Caco-2 (cell line): Measurements from ENCODE around the gene TPM1. TPM values are rescaled to one million over a fixed set of nuclear protein-coding genes. Genes with fewer than 3 reads are reported as not detected.

Experiments
- BruUV-seq: library from RNA; stranded (reverse); fragments of 400-500 nt; replicated peaks from 2 replicates; lab custom pipeline; 2021; lab: Mats Ljungman, UMichigan
- CTCF ChIA-PET: fragments of 300-600 bp; sonication (Branson Sonifier 250); formaldehyde crosslinking; loops from one replicate; lab custom pipeline; 2022; ENCODE audit warnings: antibody characterized with exemption; lab: Charles Lee
- POLR2A ChIA-PET: fragments of 300-600 bp; sonication (Branson Sonifier 250); formaldehyde crosslinking; loops from one replicate; lab custom pipeline; 2022; ENCODE audit warnings: antibody characterized with exemption; lab: Charles Lee
- DNase-seq, 2 experiments: peaks; one replicate each; pipeline versions ENCODE4 v3.0.0 to v3.0.0-alpha.2; 2020 to 2022
- H3K27me3 ChIP-seq: replicated peaks from 2 replicates; pipeline ENCODE4 v1.6.0; 2011; ENCODE audit warnings: low read length; ENCODE audit not compliant: control insufficient read depth, insufficient read depth
- H3K36me3 ChIP-seq: 2 replicates; pipeline ENCODE4 v1.5.1; 2011; ENCODE audit warnings: low read length; ENCODE audit not compliant: control insufficient read depth, insufficient read depth
- H3K4me1 ChIP-seq: fragments of 250-450 bp; sonication (Bioruptor Pico); 2 replicates; pipeline ENCODE4 v1.5.1; 2020; ENCODE audit warnings: mild to moderate bottlenecking
- H3K4me3 ChIP-seq: 2 replicates; pipeline ENCODE4 v1.5.1; 2011; ENCODE audit warnings: low read depth, mild to moderate bottlenecking, control low read depth, low read length
- H3K9me3 ChIP-seq: fragments of 250-450 bp; sonication (Bioruptor Pico); 2 replicates; pipeline ENCODE4 v1.5.1; 2020; ENCODE audit warnings: mild to moderate bottlenecking, moderate library complexity
- H3K27ac Mint-ChIP-seq: one replicate; pipeline ENCODE4 v1.8.0; 2022; ENCODE audit warnings: mixed read lengths; ENCODE audit not compliant: unreplicated experiment
- H3K27me3 Mint-ChIP-seq: one replicate; pipeline ENCODE4 v1.8.0; 2022; ENCODE audit warnings: mixed read lengths; ENCODE audit not compliant: insufficient read depth, unreplicated experiment
- H3K36me3 Mint-ChIP-seq: one replicate; pipeline ENCODE4 v1.8.0; 2022; ENCODE audit warnings: mild to moderate bottlenecking, mixed read lengths; ENCODE audit not compliant: insufficient read depth, unreplicated experiment
- H3K4me1 Mint-ChIP-seq: one replicate; pipeline ENCODE4 v1.8.0; 2022; ENCODE audit warnings: low read depth, mixed read lengths; ENCODE audit not compliant: unreplicated experiment
- H3K4me3 Mint-ChIP-seq: one replicate; pipeline ENCODE4 v1.8.0; 2022; ENCODE audit warnings: mild to moderate bottlenecking, moderate library complexity, mixed read lengths; ENCODE audit not compliant: unreplicated experiment
- H3K9me3 Mint-ChIP-seq: one replicate; pipeline ENCODE4 v1.8.0; 2022; ENCODE audit warnings: mixed read lengths; ENCODE audit not compliant: unreplicated experiment
- intact Hi-C: fragments of 100-400 bp; cut with micrococcal nuclease; formaldehyde crosslinking; loops from one replicate; pipeline ENCODE4 v1.10.0; 2022; ENCODE audit not compliant: unreplicated experiment
- total RNA-seq: library from RNA; stranded (reverse); gene quantifications from 2 replicates; pipeline ENCODE4 v1.2.3, GENCODE V29; 2022
- TF ChIP-seq, protein P1 (sequence below), 2 experiments: fragments of 200-600 bp in 1 of 2; IDR thresholded peaks; 1 replicate in 1 of 2; 2 replicates in 1 of 2; pipeline versions ENCODE4 v1.5.1 to v1.8.0; 2011 to 2022; ENCODE audit warnings: antibody characterized with exemption in 1 of 2, control low read depth in 1 of 2, inconsistent platforms in 1 of 2, low read depth in 1 of 2, low read length in 1 of 2, mild to moderate bottlenecking in 1 of 2, moderate library complexity in 1 of 2; ENCODE audit not compliant: insufficient read depth in 1 of 2, severe bottlenecking in 1 of 2, unreplicated experiment in 1 of 2

TPM1 gene
- total RNA-seq, 1 experiment from 2014 or later: 193 TPM

DNA sequence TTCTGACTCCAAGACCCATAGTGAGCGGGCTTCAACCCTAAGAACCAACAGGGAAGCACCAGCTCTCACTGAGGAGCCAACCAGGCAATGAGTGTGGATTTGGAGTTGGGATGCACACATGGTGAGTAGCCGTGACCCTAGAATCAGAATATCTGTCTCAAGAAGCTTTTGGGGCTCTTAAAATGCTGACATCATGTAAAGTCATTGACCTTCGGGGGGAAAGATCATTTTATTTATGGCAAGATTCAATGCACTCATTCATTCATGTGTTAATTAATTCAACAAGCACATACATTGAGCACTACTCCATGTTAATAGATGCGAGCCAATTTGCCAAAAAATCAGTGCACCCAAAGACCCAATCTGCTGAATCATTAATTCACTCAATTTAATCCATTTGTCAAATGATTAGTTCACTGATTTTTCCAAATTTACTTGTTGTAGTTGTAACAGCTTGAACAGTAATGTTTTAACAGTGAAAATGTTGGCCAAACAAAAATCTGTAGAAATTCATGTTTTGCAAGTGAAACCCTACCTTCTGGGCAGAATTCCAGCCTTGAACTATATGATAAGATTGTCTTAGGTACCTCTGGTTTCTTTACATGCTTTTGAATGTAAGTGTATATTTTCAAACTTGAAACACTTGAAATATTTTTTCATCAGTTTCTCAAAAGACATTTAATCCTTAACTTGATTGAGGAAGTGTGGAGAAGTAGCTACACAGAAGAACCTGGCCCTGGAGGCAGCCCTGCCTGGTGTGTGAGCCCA lies 49.3 kb downstream of the TPM1 start:
- intact Hi-C loops: loop anchor here (2.0 to 10.0 kb wide), 2 partner anchors 17 to 247 kb away; no protein-coding TSS in a partner anchor
- Mint-ChIP-seq H3K27me3 (no peaks in the 10 kb centered on the region), H3K4me1 (peaks cover 15% of the 10 kb centered on the region), H3K36me3 (no peaks in the 10 kb centered on the region), H3K27ac (no peak overlapping the region), H3K4me3 (no peak overlapping the region), H3K9me3 (no peaks in the 10 kb centered on the region)
- Histone ChIP-seq H3K27me3 (no peaks in the 10 kb centered on the region), H3K4me3 (no peak overlapping the region), H3K36me3 (no peaks in the 10 kb centered on the region), H3K9me3 (no peaks in the 10 kb centered on the region), H3K4me1 (peaks cover 6% of the 10 kb centered on the region)
- ChIA-PET CTCF (interaction anchor here (1.7 kb wide), 1 partner anchor 44 kb away, joined by 17 read pairs; no protein-coding TSS in a partner anchor), POLR2A (no interaction called here)
- DNase-seq: no peak
- TF ChIP-seq, protein P1, sequence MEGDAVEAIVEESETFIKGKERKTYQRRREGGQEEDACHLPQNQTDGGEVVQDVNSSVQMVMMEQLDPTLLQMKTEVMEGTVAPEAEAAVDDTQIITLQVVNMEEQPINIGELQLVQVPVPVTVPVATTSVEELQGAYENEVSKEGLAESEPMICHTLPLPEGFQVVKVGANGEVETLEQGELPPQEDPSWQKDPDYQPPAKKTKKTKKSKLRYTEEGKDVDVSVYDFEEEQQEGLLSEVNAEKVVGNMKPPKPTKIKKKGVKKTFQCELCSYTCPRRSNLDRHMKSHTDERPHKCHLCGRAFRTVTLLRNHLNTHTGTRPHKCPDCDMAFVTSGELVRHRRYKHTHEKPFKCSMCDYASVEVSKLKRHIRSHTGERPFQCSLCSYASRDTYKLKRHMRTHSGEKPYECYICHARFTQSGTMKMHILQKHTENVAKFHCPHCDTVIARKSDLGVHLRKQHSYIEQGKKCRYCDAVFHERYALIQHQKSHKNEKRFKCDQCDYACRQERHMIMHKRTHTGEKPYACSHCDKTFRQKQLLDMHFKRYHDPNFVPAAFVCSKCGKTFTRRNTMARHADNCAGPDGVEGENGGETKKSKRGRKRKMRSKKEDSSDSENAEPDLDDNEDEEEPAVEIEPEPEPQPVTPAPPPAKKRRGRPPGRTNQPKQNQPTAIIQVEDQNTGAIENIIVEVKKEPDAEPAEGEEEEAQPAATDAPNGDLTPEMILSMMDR (IDR thresholded peaks at IDR 0.05; ENCODE audit: insufficient read depth in 1 of 2, low read depth in 1 of 2, low read length in 1 of 2, severe bottlenecking in 1 of 2, unreplicated experiment in 1 of 2): no peak
- no TSS peak for BruUV-seq

DNA sequence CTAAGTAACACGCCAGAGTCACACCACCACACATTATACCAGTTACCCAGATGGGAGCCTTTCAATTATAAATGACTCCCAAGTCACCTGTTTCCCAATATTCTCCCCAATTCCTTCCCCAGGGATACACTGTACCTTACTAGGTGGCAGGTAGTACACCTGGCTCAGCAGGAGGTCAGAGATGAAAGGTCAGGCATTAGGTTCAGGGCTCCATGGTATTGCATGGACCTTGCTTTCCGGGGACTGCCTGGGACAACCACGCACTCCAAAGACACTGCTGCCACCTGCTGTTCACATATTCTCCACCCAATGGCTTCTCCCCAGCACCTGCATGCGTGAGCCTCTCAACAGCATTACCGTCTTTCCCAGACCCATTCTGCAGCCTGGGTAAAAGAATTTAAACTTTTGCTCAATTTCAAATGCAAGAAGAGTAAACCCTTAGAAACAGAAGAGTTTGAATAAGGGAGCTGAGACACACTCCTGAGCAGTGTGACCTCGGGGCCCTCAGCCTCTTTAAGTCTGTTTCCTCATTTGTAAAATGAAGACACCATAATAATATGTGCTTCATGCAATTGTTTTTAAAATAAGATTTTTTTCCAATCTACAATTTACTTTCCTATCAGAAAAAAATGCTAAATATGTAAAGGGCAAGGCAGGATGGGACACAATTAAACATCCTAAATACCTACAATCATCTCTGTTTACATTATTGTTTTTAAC lies 51.1 kb downstream of the TPM1 start:
- Mint-ChIP-seq H3K36me3 (no peaks in the 10 kb centered on the region), H3K27me3 (no peaks in the 10 kb centered on the region), H3K9me3 (no peaks in the 10 kb centered on the region), H3K27ac (no peak overlapping the region), H3K4me3 (no peak overlapping the region), H3K4me1 (peaks cover 15% of the 10 kb centered on the region)
- TF ChIP-seq, protein P1 (IDR thresholded peaks at IDR 0.05; ENCODE audit: insufficient read depth in 1 of 2, low read depth in 1 of 2, low read length in 1 of 2, severe bottlenecking in 1 of 2, unreplicated experiment in 1 of 2): peak; percentile 77 to 82
- no peaks in the 10 kb centered on the region for H3K36me3 ChIP-seq
- intact Hi-C loops: loop anchor here (1.0 to 10.0 kb wide), 4 partner anchors 19 to 311 kb away; no protein-coding TSS in a partner anchor
- peaks cover 6% of the 10 kb centered on the region for H3K4me1 ChIP-seq
- DNase-seq: peak; percentile 86 to 88
- CTCF ChIA-PET: interaction anchor here (0.6 to 1.7 kb wide), 4 partner anchors 46 to 309 kb away, joined by 3 to 17 read pairs (median 6); no protein-coding TSS in a partner anchor
- POLR2A ChIA-PET: interaction anchor here (0.7 to 2.1 kb wide), 2 partner anchors 46 to 249 kb away, joined by 4 to 9 read pairs; no protein-coding TSS in a partner anchor
- H3K4me3 ChIP-seq: no peak overlapping the region
- no peaks in the 10 kb centered on the region for H3K9me3 ChIP-seq
- BruUV-seq: no TSS peak
- H3K27me3 ChIP-seq: no peaks in the 10 kb centered on the region

DNA sequence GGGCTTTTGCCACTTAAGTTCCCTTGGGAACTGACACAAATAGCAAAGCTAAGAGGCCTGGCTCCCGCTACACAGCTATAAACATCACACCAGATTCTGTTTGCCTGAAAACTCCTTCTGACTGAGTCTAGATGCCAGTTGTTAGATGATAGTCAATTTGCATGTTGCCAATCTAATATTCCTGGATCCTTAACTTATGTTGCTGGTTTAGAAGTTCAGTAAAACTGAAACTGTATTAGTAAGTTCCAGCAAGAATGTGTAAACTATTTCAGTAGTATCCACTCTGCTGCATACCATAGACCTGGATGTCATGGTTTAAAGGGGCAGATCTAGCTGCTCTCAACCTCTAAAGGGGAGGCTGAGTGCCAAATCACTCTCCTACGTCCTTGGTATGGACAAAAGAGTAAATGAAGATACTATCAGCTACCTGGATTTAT lies 52.0 kb downstream of the TPM1 start:
- POLR2A ChIA-PET: interaction anchor here (2.1 kb wide), 1 partner anchor 46 kb away, joined by 9 read pairs; no protein-coding TSS in a partner anchor
- no TSS peak for BruUV-seq
- Mint-ChIP-seq H3K9me3 (no peaks in the 10 kb centered on the region), H3K4me1 (peaks cover 10% of the 10 kb centered on the region), H3K36me3 (no peaks in the 10 kb centered on the region), H3K27ac (no peak overlapping the region), H3K4me3 (no peak overlapping the region), H3K27me3 (no peaks in the 10 kb centered on the region)
- no peak overlapping the region for H3K4me3 ChIP-seq
- DNase-seq: no peak
- intact Hi-C loops: loop anchor here (10.0 kb wide), 1 partner anchor 250 kb away; no protein-coding TSS in a partner anchor
- no peaks in the 10 kb centered on the region for H3K36me3 ChIP-seq
- no peaks in the 10 kb centered on the region for H3K27me3 ChIP-seq
- H3K4me1 ChIP-seq: peaks cover 6% of the 10 kb centered on the region
- H3K9me3 ChIP-seq: no peaks in the 10 kb centered on the region
- CTCF ChIA-PET: interaction anchor here (0.8 to 1.3 kb wide), 2 partner anchors 47 to 49 kb away, joined by 3 to 9 read pairs; no protein-coding TSS in a partner anchor
- TF ChIP-seq, protein P1 (IDR thresholded peaks at IDR 0.05; ENCODE audit: insufficient read depth in 1 of 2, low read depth in 1 of 2, low read length in 1 of 2, severe bottlenecking in 1 of 2, unreplicated experiment in 1 of 2): no peak
